Loucy (cell line): ENCODE data around the gene EBF3.

Experiments
- EZH2phosphoT487 ChIP-seq: fragments of 200-600 bp; IDR thresholded peaks from 2 replicates; pipeline ENCODE4 v1.6.1; 2018; ENCODE audit warnings: antibody characterized with exemption, mild to moderate bottlenecking, moderate library complexity, borderline replicate concordance
- TF ChIP-seq, protein P1 (sequence below): fragments of 200-600 bp; sonication (generic); conservative IDR thresholded peaks from 2 replicates; pipeline ENCODE4 v1.5.1; 2014; ENCODE audit warnings: mild to moderate bottlenecking, antibody characterized with exemption, low read length

GRCh38 chr10:129843702-129844101, 120.4 kb downstream of the EBF3 start:
- TF ChIP-seq, protein P1, sequence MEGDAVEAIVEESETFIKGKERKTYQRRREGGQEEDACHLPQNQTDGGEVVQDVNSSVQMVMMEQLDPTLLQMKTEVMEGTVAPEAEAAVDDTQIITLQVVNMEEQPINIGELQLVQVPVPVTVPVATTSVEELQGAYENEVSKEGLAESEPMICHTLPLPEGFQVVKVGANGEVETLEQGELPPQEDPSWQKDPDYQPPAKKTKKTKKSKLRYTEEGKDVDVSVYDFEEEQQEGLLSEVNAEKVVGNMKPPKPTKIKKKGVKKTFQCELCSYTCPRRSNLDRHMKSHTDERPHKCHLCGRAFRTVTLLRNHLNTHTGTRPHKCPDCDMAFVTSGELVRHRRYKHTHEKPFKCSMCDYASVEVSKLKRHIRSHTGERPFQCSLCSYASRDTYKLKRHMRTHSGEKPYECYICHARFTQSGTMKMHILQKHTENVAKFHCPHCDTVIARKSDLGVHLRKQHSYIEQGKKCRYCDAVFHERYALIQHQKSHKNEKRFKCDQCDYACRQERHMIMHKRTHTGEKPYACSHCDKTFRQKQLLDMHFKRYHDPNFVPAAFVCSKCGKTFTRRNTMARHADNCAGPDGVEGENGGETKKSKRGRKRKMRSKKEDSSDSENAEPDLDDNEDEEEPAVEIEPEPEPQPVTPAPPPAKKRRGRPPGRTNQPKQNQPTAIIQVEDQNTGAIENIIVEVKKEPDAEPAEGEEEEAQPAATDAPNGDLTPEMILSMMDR: no peak
- TF ChIP-seq EZH2phosphoT487: no peak
